H1 (cell line): ENCODE results near the gene DIAPH1. TPM values are rescaled to one million over a fixed set of nuclear protein-coding genes. Genes with fewer than 3 reads are reported as not detected.

Experiments used
- CTCF ChIA-PET: fragments of 300-600 bp; sonication (Branson Sonifier 250); formaldehyde crosslinking; loops from one replicate; lab custom pipeline; 2021; ENCODE audit not compliant: partially characterized antibody; lab: Charles Lee
- POLR2A ChIA-PET: fragments of 300-600 bp; sonication (Branson Sonifier 250); formaldehyde crosslinking; loops from one replicate; lab custom pipeline; 2021; ENCODE audit warnings: inconsistent platforms; ENCODE audit not compliant: partially characterized antibody; lab: Charles Lee
- DNase-seq, 2 experiments: peaks; one replicate each; pipeline versions ENCODE4 v3.0.0 to v3.0.0-alpha.2; 2010 to 2022; ENCODE audit warnings: low spot score in 2 of 2, low read depth in 1 of 2, mixed read lengths in 1 of 2
- FAIRE-seq: peaks from 2 replicates; lab custom pipeline; 2011; peaks lifted over from hg19 to GRCh38; lab: Jason Lieb, UNC
- H2AFZ ChIP-seq: 2 replicates; pipeline ENCODE4 v1.8.1; 2012; ENCODE audit warnings: low read length, inconsistent platforms
- H2AK5ac ChIP-seq: 2 replicates; pipeline ENCODE4 v1.6.1; 2013; ENCODE audit warnings: low read depth, low read length
- H2BK120ac ChIP-seq: replicated peaks from 2 replicates; pipeline ENCODE3; 2013; ENCODE audit warnings: low read depth, low read length, inconsistent platforms
- H2BK12ac ChIP-seq: 2 replicates; pipeline ENCODE4 v1.6.1; 2013; ENCODE audit warnings: low read depth, low read length
- H2BK15ac ChIP-seq: 2 replicates; pipeline ENCODE4 v1.6.1; 2013; ENCODE audit warnings: low read length
- H2BK20ac ChIP-seq: 2 replicates; pipeline ENCODE4 v1.6.1; 2013; ENCODE audit warnings: low read length
- H2BK5ac ChIP-seq: 2 replicates; pipeline ENCODE4 v1.6.1; 2013; ENCODE audit warnings: low read depth, low read length
- H3K14ac ChIP-seq: 2 replicates; pipeline ENCODE4 v1.6.1; 2013; ENCODE audit warnings: inconsistent platforms; ENCODE audit not compliant: insufficient read length
- H3K18ac ChIP-seq: 2 replicates; pipeline ENCODE4 v1.6.1; 2013; ENCODE audit warnings: low read length; ENCODE audit errors: extremely low read depth
- H3K23ac ChIP-seq: 2 replicates; pipeline ENCODE4 v1.6.1; 2013; ENCODE audit warnings: inconsistent platforms; ENCODE audit not compliant: insufficient read length
- H3K23me2 ChIP-seq: 2 replicates; pipeline ENCODE4 v1.6.1; 2013; ENCODE audit warnings: low read depth, low read length
- H3K27ac ChIP-seq: 2 replicates; pipeline ENCODE4 v1.6.1; 2011; ENCODE audit warnings: low read depth, low read length, inconsistent platforms
- H3K27me3 ChIP-seq, 4 experiments: replicated peaks in 1 of 4; 1 replicate in 1 of 4; 2 replicates in 3 of 4; pipeline versions ENCODE4 v1.6.1 to v1.8.1; 2011 to 2013; ENCODE audit warnings: low read length in 3 of 4, mild to moderate bottlenecking in 3 of 4, inconsistent platforms in 2 of 4, mixed read lengths in 2 of 4, moderate library complexity in 1 of 4; ENCODE audit not compliant: control insufficient read depth in 3 of 4, insufficient read depth in 3 of 4; ENCODE audit errors: extremely low read depth in 1 of 4
- H3K36me3 ChIP-seq, 4 experiments: 2 replicates each; pipeline versions ENCODE4 v1.6.1 to v1.8.1; 2011 to 2013; ENCODE audit warnings: mild to moderate bottlenecking in 4 of 4, low read length in 3 of 4, moderate library complexity in 2 of 4, control low read depth in 1 of 4, inconsistent platforms in 1 of 4; ENCODE audit not compliant: insufficient read depth in 4 of 4, control insufficient read depth in 2 of 4
- H3K4ac ChIP-seq: replicated peaks from 2 replicates; pipeline ENCODE3; 2013; ENCODE audit warnings: low read length, low read depth, mixed read lengths, inconsistent platforms; ENCODE audit not compliant: insufficient read length
- H3K4me1 ChIP-seq, 4 experiments: replicated peaks in 1 of 4; 1 replicate in 1 of 4; 2 replicates in 3 of 4; pipeline versions ENCODE4 v1.6.1 to v1.8.1; 2011 to 2013; ENCODE audit warnings: low read length in 3 of 4, inconsistent platforms in 2 of 4, mixed read lengths in 1 of 4; ENCODE audit not compliant: insufficient read depth in 4 of 4, control insufficient read depth in 3 of 4
- H3K4me2 ChIP-seq, 2 experiments: 2 replicates each; pipeline versions ENCODE4 v1.6.1 to v1.8.1; 2011 to 2013; ENCODE audit warnings: low read depth in 2 of 2, low read length in 2 of 2, control low read depth in 1 of 2, inconsistent platforms in 1 of 2, mild to moderate bottlenecking in 1 of 2; ENCODE audit not compliant: insufficient read depth in 1 of 2
- H3K4me3 ChIP-seq, 4 experiments: fragments of 200-600, 300-600 bp in 1 of 4; sonication (generic), shearing (Covaris generic), sonication (Bioruptor Twin) in 1 of 4; 2 replicates each; pipeline versions ENCODE4 v1.5.1 to v1.8.1; 2011 to 2016; ENCODE audit warnings: low read length in 4 of 4, low read depth in 3 of 4, control low read depth in 2 of 4, inconsistent platforms in 2 of 4, mild to moderate bottlenecking in 2 of 4, mixed read lengths in 1 of 4, moderate library complexity in 1 of 4; ENCODE audit not compliant: insufficient read depth in 2 of 4; ENCODE audit errors: extremely low read depth in 1 of 4
- H3K56ac ChIP-seq: replicated peaks from 2 replicates; pipeline ENCODE3; 2013; ENCODE audit warnings: low read depth, mild to moderate bottlenecking, mixed read lengths, low read length, inconsistent platforms; ENCODE audit not compliant: insufficient read length
- H3K79me1 ChIP-seq: 2 replicates; pipeline ENCODE4 v1.6.1; 2013; ENCODE audit warnings: low read depth, low read length, control low read depth
- H3K79me2 ChIP-seq, 2 experiments: 2 replicates each; pipeline versions ENCODE4 v1.6.1 to v1.8.1; 2012 to 2013; ENCODE audit warnings: low read length in 2 of 2, mild to moderate bottlenecking in 2 of 2, inconsistent platforms in 1 of 2; ENCODE audit not compliant: insufficient read depth in 2 of 2, control insufficient read depth in 1 of 2
- H3K9ac ChIP-seq, 4 experiments: replicated peaks in 1 of 4; 1 replicate in 1 of 4; 2 replicates in 3 of 4; pipeline versions ENCODE4 v1.6.1 to v1.8.1; 2011 to 2013; ENCODE audit warnings: low read depth in 3 of 4, low read length in 3 of 4, control low read depth in 2 of 4, mild to moderate bottlenecking in 2 of 4, moderate library complexity in 2 of 4, inconsistent platforms in 1 of 4; ENCODE audit errors: extremely low read depth in 1 of 4
- H3K9me3 ChIP-seq, 2 experiments: 2 replicates each; pipeline versions ENCODE4 v1.6.1 to v1.8.1; 2012 to 2013; ENCODE audit warnings: mild to moderate bottlenecking in 2 of 2, moderate library complexity in 2 of 2, control low read depth in 1 of 2, inconsistent platforms in 1 of 2, low read depth in 1 of 2, low read length in 1 of 2, mixed read lengths in 1 of 2; ENCODE audit not compliant: insufficient read depth in 2 of 2
- H4K20me1 ChIP-seq, 2 experiments: replicated peaks in 1 of 2; 2 replicates each; pipeline versions ENCODE3 to v1.8.1; 2011 to 2013; ENCODE audit warnings: inconsistent platforms in 2 of 2, low read length in 2 of 2, mild to moderate bottlenecking in 1 of 2; ENCODE audit not compliant: insufficient read depth in 2 of 2, control insufficient read depth in 1 of 2
- H4K5ac ChIP-seq: 2 replicates; pipeline ENCODE4 v1.6.1; 2013; ENCODE audit warnings: low read length, low read depth, mixed read lengths, inconsistent platforms; ENCODE audit not compliant: insufficient read length
- H4K8ac ChIP-seq: 2 replicates; pipeline ENCODE4 v1.8.0; 2013; ENCODE audit warnings: mild to moderate bottlenecking, moderate library complexity, low read length, inconsistent platforms; ENCODE audit not compliant: insufficient read depth; ENCODE audit errors: extremely low read depth
- H4K91ac ChIP-seq: replicated peaks from 2 replicates; pipeline ENCODE3; 2013; ENCODE audit warnings: low read length, mixed read lengths, inconsistent platforms; ENCODE audit not compliant: insufficient read length
- CTBP2 ChIP-seq: IDR thresholded peaks from 2 replicates; pipeline ENCODE4 v1.7.0; 2011; ENCODE audit warnings: borderline replicate concordance, mild to moderate bottlenecking, moderate library complexity, mixed read lengths, low read length; ENCODE audit not compliant: insufficient read depth, insufficient read length
- HDAC2 ChIP-seq, 2 experiments: fragments of 300-600 bp in 1 of 2; sonication (generic) in 1 of 2; IDR thresholded peaks; 2 replicates each; pipeline ENCODE4 v1.6.1; 2011 to 2012; ENCODE audit warnings: low read depth in 2 of 2, low read length in 2 of 2, mild to moderate bottlenecking in 2 of 2, moderate library complexity in 2 of 2, borderline replicate concordance in 1 of 2, inconsistent platforms in 1 of 2
- JUN ChIP-seq: IDR thresholded peaks from 2 replicates; pipeline ENCODE4 v1.6.1; 2011; ENCODE audit warnings: low read depth, mild to moderate bottlenecking, improper control_type of control experiment, low read length
- NANOG ChIP-seq: IDR thresholded peaks from 2 replicates; pipeline ENCODE4 v1.6.1; 2011; ENCODE audit warnings: low read length, low read depth, mild to moderate bottlenecking, inconsistent platforms; ENCODE audit not compliant: insufficient read depth, poor library complexity, severe bottlenecking
- WGBS, 2 experiments: shearing (Covaris generic) in 1 of 2; methylation state at CpG; one replicate each; pipeline versions ENCODE4 v1.1.6 to v1.1.7; 2013 to 2015; ENCODE audit warnings: low lambda C conversion rate in 2 of 2, mixed read lengths in 2 of 2, inconsistent platforms in 1 of 2, low coverage in 1 of 2, missing lambda C conversion rate in 1 of 2; ENCODE audit not compliant: insufficient replicate concordance in 2 of 2, insufficient coverage in 1 of 2, insufficient read length in 1 of 2; ENCODE audit errors: extremely low coverage in 1 of 2, missing lambda C conversion rate in 1 of 2; 5-methylcytosine and 5-hydroxymethylcytosine counted together
- polyA plus RNA-seq, 7 experiments: library from polyadenylated mRNA; depleted of rRNA in 3 of 7; stranded (reverse) in 5 of 7; unstranded in 2 of 7; fragments of >200 nt in 5 of 7; fragments of 200-250 nt in 2 of 7; gene quantifications; 1 replicate in 5 of 7; 2 replicates in 1 of 7; 4 replicates in 1 of 7; pipeline versions ENCODE4 v1.2.1 to v1.2.3, GENCODE V29; 2011 to 2013; ENCODE audit warnings: missing spikeins in 2 of 7, mixed read lengths in 2 of 7
- total RNA-seq: library from RNA; stranded (reverse); fragmentation: NEBNext Ultra II Directional; extraction: Animal tissue kit (Norgen Biotek cat#: 25700); gene quantifications from 2 replicates; pipeline ENCODE4 v1.2.1, GENCODE V29; 2021
- TF ChIP-seq, protein P1 (sequence below): IDR thresholded peaks from 2 replicates; pipeline ENCODE4 v1.6.1; 2011; ENCODE audit warnings: low read length, improper control_type of control experiment

Gene DIAPH1
- total and polyA plus RNA-seq, 2 of the 8 experiments (the other 6 are each of a cell fraction or from before 2014, with no cell fraction given) = 61.2 to 114 TPM

DNA sequence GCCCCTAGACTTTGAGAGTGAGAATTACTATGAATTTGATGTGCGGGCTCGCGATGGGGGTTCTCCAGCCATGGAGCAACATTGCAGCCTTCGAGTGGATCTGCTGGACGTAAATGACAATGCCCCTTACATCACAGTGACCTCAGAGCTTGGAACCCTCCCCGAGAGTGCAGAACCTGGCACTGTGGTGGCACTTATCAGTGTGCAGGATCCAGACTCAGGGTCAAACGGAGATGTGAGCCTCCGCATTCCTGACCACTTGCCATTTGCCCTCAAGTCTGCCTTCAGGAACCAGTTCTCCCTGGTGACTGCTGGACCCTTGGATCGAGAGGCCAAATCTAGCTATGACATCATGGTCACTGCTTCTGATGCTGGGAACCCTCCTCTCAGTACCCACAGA is 132.7 kb downstream of the DIAPH1 start:
- Histone ChIP-seq H3K4ac (no peak overlapping the region), H2BK15ac (no peak overlapping the region), H3K36me3 (no peaks in the 10 kb centered on the region), H3K14ac (no peak overlapping the region), H3K23ac (no peak overlapping the region), H2BK120ac (no peak overlapping the region), H3K23me2 (peaks cover 11% of the 10 kb centered on the region), H3K4me1 (peaks cover 5 to 21% (median 12%) of the 10 kb centered on the region in 4 experiments), H4K5ac (no peak overlapping the region), H3K9me3 (no peaks in the 10 kb centered on the region), H4K20me1 (peaks cover 13 to 25% of the 10 kb centered on the region in 2 experiments), H3K18ac (no peak overlapping the region), H2BK5ac (no peak overlapping the region), H4K8ac (no peak overlapping the region), H3K79me2 (peaks cover 0 to 3% of the 10 kb centered on the region in 2 experiments; a peak in 1 of 4 replicates), H2BK12ac (no peak overlapping the region), H3K27ac (no peak overlapping the region), H2AFZ (no peak overlapping the region), H3K4me3 (peak overlapping the region in 1 of 4 experiments; percentile 71; a peak in 2 of 8 replicates), H3K27me3 (peaks cover 10 to 28% (median 24%) of the 10 kb centered on the region in 4 experiments), H3K79me1 (no peaks in the 10 kb centered on the region; the same call in none of the 2 replicates), H2AK5ac (no peak overlapping the region), H2BK20ac (no peak overlapping the region), H3K4me2 (peak overlapping the region in 1 of 2 experiments; percentile 98; a peak in 1 of 4 replicates), H4K91ac (no peak overlapping the region), H3K9ac (no peak overlapping the region), H3K56ac (no peak overlapping the region)
- CTCF ChIA-PET = interaction anchor here (0.6 to 14.3 kb wide), 20 partner anchors 9 to 294 kb away, joined by 3 to 164 read pairs (median 6); partner anchors contain the start of genes PCDHB10, PCDHB15, PCDHGA10 and PCDHGA11
- TF ChIP-seq, protein P1, sequence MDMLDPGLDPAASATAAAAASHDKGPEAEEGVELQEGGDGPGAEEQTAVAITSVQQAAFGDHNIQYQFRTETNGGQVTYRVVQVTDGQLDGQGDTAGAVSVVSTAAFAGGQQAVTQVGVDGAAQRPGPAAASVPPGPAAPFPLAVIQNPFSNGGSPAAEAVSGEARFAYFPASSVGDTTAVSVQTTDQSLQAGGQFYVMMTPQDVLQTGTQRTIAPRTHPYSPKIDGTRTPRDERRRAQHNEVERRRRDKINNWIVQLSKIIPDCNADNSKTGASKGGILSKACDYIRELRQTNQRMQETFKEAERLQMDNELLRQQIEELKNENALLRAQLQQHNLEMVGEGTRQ = no peak
- TF ChIP-seq JUN = no peak
- TF ChIP-seq HDAC2 (IDR thresholded peaks at IDR 0.05; ENCODE audit: borderline replicate concordance in 1 of 2, low read depth in 2 of 2, low read length in 2 of 2) = no peak
- TF ChIP-seq CTBP2 = no peak
- no peak for TF ChIP-seq NANOG
- POLR2A ChIA-PET = interaction anchor here (0.8 to 3.5 kb wide), 6 partner anchors 8 to 166 kb away, joined by 3 to 25 read pairs (median 4); partner anchors contain the start of genes HDAC3, PCDHGC3 and RELL2
- 96% methylated on average over 9 of the region's 9 CpGs; no CpG with 5 or more reads in 1 of the 2 experiments for WGBS, 2 experiments
- FAIRE-seq (no peak), DNase-seq (no peak)
